Endothelial cell of hepatic sinusoid (primary cell): ENCODE measurements around the gene ME3.

Source experiments
- in situ Hi-C: cut with HindIII; loops from 2 replicates; pipeline ENCODE4 v1.10.0; 2017; ENCODE audit warnings: low sequenced_read_pairs

Gene ME3

GRCh38 chr11:86672007-86672621 is at the start of gene ME3:
ME3 (minus strand) TSS chr11:86672616.
- in situ Hi-C loops = no loop called here

- in situ Hi-C loops = no loop called here
Measured at GRCh38 chr11:86722006-86722405, 49.6 kb upstream of the ME3 start.

- in situ Hi-C loops = no loop called here
Measured at GRCh38 chr11:86720546-86720945, 48.1 kb upstream of the ME3 start.

- in situ Hi-C loops = no loop called here
Measured at GRCh38 chr11:86719781-86720463, 47.5 kb upstream of the ME3 start.

- in situ Hi-C loops = no loop called here
Measured at GRCh38 chr11:86718999-86719398, 46.6 kb upstream of the ME3 start.

GRCh38 chr11:86718521-86718920 is 46.1 kb upstream of the ME3 start:
- in situ Hi-C loops = no loop called here

- in situ Hi-C loops = no loop called here
Measured at GRCh38 chr11:86717817-86718501, 45.5 kb upstream of the ME3 start.

GRCh38 chr11:86715611-86716010 is 43.2 kb upstream of the ME3 start:
- in situ Hi-C loops = no loop called here

GRCh38 chr11:86713552-86713951 is 41.1 kb upstream of the ME3 start:
- in situ Hi-C loops = no loop called here

GRCh38 chr11:86710936-86711335 is 38.5 kb upstream of the ME3 start:
- in situ Hi-C loops = no loop called here

GRCh38 chr11:86708669-86709068 is 36.3 kb upstream of the ME3 start:
- in situ Hi-C loops = no loop called here

GRCh38 chr11:86706338-86707131 is 34.1 kb upstream of the ME3 start:
- in situ Hi-C loops = no loop called here

GRCh38 chr11:86704710-86705109 is 32.3 kb upstream of the ME3 start:
- in situ Hi-C loops = no loop called here

GRCh38 chr11:86703987-86704386 is 31.6 kb upstream of the ME3 start:
- in situ Hi-C loops = no loop called here

- in situ Hi-C loops = no loop called here
Measured at GRCh38 chr11:86702220-86702983, 30.0 kb upstream of the ME3 start.

- in situ Hi-C loops = no loop called here
Measured at GRCh38 chr11:86699040-86699791, 26.8 kb upstream of the ME3 start.

- in situ Hi-C loops = no loop called here
Measured at GRCh38 chr11:86698639-86699038, 26.2 kb upstream of the ME3 start.

GRCh38 chr11:86696451-86696850 is 24.0 kb upstream of the ME3 start:
- in situ Hi-C loops = no loop called here

- in situ Hi-C loops = no loop called here
Measured at GRCh38 chr11:86696004-86696403, 23.6 kb upstream of the ME3 start.

- in situ Hi-C loops = no loop called here
Measured at GRCh38 chr11:86695373-86695772, 23.0 kb upstream of the ME3 start.
